IPS-11a (cell line): ENCODE measurements around the gene PTPN14.

Experiments used
- H3K4me3 ChIP-seq: one replicate; pipeline ENCODE4 v1.5.1; 2013; ENCODE audit warnings: low read depth, low read length, control low read depth

Gene PTPN14

DNA sequence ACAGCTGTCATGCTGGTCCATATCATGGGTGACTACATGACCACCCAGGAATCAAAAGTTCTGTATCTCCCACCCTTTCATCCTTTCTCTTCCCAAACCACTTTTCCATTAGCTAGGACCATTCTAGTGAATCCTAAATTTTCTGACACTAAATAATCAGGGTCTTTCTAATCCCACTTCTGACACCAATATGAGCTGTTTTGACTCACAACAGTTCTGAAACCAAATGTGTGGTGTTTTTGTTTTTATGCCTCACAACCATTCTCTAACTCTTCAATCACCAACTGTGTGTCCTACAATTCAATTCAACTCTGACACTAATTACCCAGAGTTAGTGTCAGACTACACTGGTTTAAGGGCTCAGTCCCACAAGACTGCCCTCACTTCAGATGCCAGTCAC, 206.5 kb downstream of the PTPN14 start:
- H3K4me3 ChIP-seq = no peak overlapping the region

- H3K4me3 ChIP-seq = no peak overlapping the region
Observed at GRCh38 chr1:214342525-214342924, 208.9 kb downstream of the PTPN14 start.

DNA sequence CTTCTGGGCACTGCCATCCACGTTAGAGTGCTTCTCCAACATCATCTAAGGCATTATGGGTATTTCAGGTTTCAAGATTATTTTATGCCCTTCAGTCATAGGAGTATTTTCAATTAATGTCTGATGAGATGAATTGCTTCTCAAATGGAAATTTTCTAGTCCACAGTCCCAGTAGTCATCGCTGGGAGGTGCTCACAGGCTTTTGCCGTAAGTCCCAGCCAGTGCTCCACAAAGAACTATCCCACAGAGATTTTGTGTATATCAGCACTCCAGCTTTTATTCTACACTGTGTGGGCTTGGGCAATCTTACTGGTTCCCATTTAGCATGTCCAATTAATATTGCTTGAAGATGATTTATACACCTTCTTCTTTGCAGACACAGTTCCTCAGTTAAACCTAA, 209.5 kb downstream of the PTPN14 start:
- no peak overlapping the region for H3K4me3 ChIP-seq

DNA sequence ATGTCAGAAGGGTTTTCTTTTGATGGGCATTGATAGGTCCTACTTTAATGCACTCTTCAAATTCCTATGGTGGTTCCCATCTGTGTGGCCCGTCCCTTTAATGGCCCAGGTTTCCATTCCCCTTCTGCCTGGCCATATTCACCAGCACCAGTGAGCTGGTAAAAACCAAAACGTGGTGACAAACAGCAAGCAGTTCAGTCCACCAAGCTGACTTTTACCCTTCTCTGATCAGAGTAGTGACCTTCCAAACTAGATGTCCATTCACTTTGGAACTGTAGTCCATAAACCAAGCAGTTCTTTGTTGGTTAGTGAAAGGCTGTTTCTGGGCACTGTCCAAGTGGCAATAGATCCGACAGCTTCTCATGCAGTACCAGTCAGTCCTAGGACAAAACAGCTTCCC, 209.9 kb downstream of the PTPN14 start:
- no peak overlapping the region for H3K4me3 ChIP-seq

GRCh38 chr1:214338212-214338611, 213.2 kb downstream of the PTPN14 start:
- H3K4me3 ChIP-seq = no peak overlapping the region

DNA sequence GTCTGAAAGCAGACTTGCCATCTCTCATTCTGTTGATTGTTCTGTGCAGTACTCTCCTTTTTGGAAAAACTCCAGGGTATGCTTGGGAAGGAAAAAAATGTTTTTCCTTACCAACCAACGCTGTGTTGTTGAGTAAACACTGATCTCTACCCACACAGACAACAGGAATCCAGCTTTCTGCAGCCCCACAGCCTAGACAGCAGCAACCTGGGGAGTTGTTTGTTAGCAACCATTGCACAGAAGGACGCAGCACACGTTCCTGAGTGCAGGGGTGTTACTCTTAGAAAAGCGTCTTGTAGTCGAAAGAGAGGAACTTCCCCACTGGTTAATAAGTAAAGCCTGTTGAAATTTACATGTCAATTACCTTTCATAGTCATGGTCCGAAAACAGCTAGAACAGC, 213.9 kb downstream of the PTPN14 start:
- H3K4me3 ChIP-seq = no peak overlapping the region

DNA sequence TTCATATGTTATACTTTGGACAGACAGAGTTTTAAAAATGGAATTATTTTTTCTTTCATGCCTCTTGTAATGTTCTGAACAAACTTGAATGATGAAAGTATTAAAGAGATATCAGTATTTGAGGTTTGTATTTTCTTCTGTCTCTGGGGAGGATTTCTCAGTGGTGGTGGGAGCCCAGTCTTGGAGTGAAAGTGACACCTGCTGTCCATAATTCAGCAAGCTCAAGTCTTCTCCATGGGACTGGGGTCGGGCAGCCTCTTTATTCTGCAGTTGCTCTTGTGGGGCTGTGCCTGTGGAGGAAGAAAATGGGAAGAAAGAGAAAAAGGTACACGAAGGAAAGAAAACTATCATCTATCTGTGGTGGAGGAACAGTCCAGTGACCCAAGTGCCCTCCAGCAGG, 214.4 kb downstream of the PTPN14 start:
- H3K4me3 ChIP-seq = no peak overlapping the region

GRCh38 chr1:214335567-214335966, 215.8 kb downstream of the PTPN14 start:
- no peak overlapping the region for H3K4me3 ChIP-seq

- no peak overlapping the region for H3K4me3 ChIP-seq
Observed at GRCh38 chr1:214332946-214333798, 218.2 kb downstream of the PTPN14 start.

- no peak overlapping the region for H3K4me3 ChIP-seq
Observed at GRCh38 chr1:214331827-214332423, 219.5 kb downstream of the PTPN14 start.

DNA sequence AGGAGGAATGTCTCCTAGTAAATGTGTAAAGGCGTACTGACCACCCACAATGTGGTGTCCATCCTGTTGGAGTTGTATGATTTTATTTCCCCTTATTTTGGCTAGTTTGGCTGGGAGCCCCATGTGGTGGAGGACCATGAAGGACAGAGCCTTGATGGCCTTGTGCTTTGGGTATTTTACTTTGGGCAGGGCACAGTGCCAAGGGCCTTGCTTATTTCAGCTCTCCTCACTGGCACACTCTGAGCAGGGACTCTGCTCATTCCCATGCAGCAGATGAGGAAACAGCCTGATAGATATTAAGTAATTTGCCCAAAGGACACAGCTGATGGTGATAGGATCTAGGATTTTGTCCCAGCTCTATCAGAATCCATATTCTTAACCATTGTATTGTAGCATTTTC, 220.2 kb downstream of the PTPN14 start:
- H3K4me3 ChIP-seq = no peak overlapping the region

GRCh38 chr1:214330715-214331114, 220.7 kb downstream of the PTPN14 start:
- no peak overlapping the region for H3K4me3 ChIP-seq

DNA sequence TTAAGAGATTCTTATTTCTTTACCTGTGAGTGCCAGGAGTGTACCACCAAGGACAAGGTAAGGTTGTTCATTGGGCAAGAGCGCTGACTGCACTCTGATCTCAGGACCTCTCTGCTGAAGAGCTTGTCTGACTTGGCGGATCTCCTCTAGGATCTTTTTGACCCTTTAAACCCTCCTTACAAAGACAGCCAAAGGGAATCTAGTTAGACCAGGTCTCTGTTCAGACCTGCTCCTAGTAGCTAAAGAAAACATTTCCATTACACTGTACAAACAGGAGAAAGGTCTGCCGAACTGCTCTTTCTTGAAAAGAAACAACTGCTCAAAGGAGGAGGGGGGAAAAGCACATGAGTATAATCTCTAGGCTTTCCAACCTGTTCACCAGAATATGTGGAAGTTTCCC, 221.2 kb downstream of the PTPN14 start:
- H3K4me3 ChIP-seq = no peak overlapping the region

GRCh38 chr1:214329470-214330220, 221.8 kb downstream of the PTPN14 start:
- H3K4me3 ChIP-seq = no peak overlapping the region

- H3K4me3 ChIP-seq = no peak overlapping the region
Observed at GRCh38 chr1:214328770-214329469, 222.5 kb downstream of the PTPN14 start.

DNA sequence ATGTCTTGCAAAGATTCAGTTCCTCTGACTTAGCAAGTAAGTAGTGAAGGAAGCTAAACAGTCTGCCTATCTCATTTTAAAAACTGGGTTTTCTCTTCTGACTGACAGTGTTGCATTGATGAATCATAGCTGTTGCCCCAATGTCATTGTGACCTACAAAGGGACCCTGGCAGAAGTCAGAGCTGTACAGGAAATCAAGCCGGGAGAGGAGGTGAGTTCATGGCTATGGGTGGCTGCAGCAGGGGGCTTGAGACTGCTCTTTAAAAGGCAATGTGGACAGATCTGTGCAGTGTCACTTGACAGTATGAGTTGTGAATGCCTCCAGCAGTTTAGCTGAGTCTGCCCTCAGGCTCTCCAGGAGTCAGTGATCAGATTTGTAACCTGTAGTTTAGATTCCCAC, 223.9 kb downstream of the PTPN14 start:
- no peak overlapping the region for H3K4me3 ChIP-seq

- H3K4me3 ChIP-seq = no peak overlapping the region
Observed at GRCh38 chr1:214326406-214326805, 225.0 kb downstream of the PTPN14 start.

- no peak overlapping the region for H3K4me3 ChIP-seq
Observed at GRCh38 chr1:214324896-214325800, 226.3 kb downstream of the PTPN14 start.

DNA sequence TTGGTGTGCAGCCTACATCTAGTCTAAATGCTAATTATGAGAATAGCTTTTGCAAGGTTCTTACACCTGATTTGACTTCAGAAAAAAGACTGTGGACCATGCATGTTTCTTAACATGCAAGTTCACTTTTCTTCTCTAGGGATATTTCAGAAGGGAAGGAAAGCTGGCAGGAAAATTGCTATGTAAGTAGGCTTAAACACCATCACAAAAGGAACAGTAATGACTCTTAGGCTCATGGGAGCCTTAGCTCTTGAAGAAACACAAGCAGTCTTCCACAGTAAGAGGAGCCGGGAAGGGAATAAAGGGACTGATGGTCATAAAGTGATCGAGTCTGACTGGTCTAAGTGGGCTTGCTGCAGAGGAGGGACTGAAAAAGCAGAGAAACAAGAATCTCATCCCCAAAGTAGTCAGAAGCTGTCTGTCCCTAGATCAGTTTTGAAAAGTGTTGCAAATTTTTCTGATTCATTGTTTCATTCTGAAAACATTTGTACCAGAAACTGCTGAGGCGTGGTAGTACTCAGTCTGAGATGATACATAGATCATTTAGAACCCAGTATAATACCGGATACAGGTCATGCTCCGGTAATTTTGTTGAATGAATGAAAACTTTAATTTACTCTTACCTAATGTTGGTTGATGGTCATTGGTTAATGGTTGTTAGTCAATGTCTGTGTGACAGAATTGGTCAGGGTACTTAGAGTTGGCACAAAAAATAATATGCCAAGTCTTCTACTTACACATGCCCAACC, 229.5 kb downstream of the PTPN14 start:
- no peak overlapping the region for H3K4me3 ChIP-seq

GRCh38 chr1:214319938-214320337, 231.5 kb downstream of the PTPN14 start:
- no peak overlapping the region for H3K4me3 ChIP-seq
